ENCODE measurements around the gene SLC25A12.
"Not testable (repeated sequence)": the region's sequence is repeated elsewhere in the genome, so short reads cannot be mapped to it uniquely, and the experiment has no call there.

SLC25A12 gene

DNA sequence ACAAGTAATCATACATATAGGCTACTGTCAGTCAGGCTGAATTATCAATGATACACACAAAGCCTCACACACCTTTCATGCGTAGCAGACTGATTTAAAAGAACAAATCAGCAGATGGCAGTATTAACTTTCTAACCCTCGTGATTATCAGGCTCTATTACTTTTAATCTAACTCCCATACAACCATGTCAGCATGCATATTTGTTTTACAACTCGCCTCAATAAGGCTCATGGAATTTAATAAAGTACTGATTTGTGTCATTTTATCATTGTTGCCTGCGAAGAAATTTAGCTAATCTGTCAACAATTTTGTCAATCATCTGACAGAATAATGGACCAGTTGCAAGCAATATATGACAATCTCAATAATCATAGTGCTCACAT lies 82.8 kb downstream of the SLC25A12 start:
- DNase-seq (ENCODE audit: low spot score), result no peak
- TF ChIP-seq, protein P1, sequence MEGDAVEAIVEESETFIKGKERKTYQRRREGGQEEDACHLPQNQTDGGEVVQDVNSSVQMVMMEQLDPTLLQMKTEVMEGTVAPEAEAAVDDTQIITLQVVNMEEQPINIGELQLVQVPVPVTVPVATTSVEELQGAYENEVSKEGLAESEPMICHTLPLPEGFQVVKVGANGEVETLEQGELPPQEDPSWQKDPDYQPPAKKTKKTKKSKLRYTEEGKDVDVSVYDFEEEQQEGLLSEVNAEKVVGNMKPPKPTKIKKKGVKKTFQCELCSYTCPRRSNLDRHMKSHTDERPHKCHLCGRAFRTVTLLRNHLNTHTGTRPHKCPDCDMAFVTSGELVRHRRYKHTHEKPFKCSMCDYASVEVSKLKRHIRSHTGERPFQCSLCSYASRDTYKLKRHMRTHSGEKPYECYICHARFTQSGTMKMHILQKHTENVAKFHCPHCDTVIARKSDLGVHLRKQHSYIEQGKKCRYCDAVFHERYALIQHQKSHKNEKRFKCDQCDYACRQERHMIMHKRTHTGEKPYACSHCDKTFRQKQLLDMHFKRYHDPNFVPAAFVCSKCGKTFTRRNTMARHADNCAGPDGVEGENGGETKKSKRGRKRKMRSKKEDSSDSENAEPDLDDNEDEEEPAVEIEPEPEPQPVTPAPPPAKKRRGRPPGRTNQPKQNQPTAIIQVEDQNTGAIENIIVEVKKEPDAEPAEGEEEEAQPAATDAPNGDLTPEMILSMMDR (IDR thresholded peaks at IDR 0.05; ENCODE audit: extremely low read depth, missing control alignments), result no peak

DNA sequence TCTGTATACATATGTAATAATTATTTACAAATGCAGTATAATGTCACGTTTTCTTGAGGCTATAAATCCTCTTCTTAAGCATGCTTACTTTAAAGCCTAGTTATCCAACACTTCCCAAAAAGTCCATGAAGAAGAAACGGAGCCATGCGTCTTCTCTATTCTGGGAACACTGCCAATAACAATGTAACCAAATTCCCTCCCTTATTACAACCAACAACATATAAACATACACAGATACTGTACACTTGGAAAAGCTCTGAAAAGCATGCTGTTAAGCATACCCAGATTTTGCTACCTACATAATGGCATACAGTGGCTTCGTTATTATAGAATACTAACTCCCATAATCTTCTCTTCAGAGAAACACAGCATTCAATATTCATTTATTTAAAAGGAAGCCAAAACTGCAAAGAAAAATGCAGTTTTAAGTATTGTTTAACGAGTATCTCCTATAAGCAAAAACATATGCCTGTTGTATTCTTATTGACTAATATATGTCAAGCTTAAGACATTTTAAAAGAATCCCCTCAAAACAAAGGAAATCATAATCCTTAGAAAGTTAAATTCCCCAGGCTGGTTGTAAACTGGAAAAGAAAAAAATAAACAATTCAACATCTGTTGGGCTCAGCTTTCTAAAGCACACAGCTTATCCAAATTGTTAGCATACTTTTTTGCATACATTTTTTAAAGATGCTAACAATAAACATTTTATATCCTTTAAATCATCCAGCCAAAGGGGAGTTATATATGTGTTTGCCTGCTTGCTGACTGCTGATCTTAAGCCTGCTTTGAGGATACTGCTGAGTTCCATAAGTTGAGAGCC lies 83.4 kb downstream of the SLC25A12 start:
- no peak for DNase-seq (ENCODE audit: low spot score)
- TF ChIP-seq, protein P1 (IDR thresholded peaks at IDR 0.05; ENCODE audit: extremely low read depth, missing control alignments), result no peak

DNA sequence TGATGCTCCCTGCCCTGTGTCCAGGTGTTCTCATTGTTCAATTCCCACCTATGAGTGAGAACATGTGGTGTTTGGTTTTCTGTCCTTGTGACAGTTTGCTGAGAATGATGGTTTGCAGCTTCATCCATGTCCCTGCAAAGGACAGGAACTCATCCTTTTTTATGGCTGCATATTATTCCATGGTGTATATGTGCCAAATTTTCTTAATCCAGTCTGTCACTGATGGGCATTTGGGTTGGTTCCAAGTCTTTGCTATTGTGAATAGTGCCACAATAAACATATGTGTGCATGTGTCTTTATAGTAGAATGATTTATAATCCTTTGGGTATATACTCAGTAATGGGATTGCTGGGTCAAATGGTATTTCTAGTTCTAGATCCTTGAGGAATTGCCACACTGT lies 85.2 kb downstream of the SLC25A12 start:
- not testable (repeated sequence) for DNase-seq (ENCODE audit: low spot score)

DNA sequence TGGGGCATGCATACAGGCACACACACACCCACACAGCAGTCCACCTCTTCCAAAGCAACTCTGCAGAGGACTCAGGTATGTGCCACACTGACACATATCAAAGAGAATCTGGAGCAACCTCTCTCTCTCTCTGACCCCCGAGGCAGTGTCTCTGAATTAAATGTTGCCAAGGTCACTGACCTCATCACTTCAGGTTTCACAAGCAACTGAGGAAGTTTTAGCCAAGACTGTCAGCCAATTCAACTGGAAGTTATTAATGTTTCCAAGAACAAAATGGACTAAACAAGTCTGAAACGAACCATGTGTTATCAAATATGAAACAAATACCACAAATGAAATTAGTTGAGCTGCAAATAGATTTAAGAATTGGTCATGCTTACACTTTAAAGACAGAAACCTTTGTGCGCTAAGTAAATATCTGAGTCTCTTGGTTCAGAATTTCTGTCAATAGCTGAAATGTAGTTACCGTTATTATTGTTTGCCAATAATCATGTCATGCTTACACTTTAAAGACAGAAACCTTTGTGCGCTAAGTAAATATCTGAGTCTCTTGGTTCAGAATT lies 86.1 kb downstream of the SLC25A12 start:
- no peak for DNase-seq (ENCODE audit: low spot score)
- TF ChIP-seq, protein P1 (IDR thresholded peaks at IDR 0.05; ENCODE audit: extremely low read depth, missing control alignments), result no peak

DNA sequence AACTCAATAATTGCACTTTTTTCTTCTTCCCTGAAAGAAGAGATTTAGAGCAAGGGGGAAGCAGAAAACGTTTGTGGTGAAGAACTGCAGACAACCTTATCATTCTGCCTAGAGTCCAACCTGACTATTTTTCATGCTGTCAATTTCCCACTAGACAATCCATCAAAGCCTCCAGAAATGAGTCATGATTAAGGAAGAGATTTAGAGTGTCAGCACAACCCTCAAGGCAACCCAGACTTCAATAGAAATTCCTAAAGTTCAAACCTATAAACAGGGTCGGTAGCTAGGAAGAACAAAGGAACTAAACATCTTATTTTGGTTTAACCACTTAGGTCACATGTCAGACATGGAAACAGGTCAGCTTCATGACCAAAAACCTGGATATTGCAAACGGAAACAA lies 86.9 kb downstream of the SLC25A12 start:
- TF ChIP-seq, protein P1 (IDR thresholded peaks at IDR 0.05; ENCODE audit: extremely low read depth, missing control alignments), result no peak
- DNase-seq (ENCODE audit: low spot score), result no peak

DNA sequence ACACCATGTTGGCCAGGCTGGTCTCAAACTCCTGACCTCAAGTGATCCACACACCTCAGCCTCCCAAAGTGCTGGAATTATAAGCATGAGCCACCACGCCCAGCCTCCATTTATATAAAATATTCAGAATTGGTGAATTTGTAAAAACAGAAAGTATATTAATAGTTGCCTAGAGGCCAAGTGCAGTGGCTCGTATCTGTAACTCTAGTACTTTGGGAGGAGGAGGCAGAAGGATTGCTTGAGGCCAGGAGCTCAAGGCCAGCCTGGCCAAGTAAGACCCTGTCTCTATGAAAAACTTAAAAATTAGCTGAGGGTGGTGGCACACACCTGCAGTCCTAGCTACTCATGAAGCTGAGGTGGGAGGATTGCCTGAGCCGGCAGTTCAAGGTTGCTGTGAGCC lies 89.6 kb downstream of the SLC25A12 start:
- TF ChIP-seq, protein P1 (IDR thresholded peaks at IDR 0.05; ENCODE audit: extremely low read depth, missing control alignments), result no peak
- DNase-seq (ENCODE audit: low spot score), result no peak

DNA sequence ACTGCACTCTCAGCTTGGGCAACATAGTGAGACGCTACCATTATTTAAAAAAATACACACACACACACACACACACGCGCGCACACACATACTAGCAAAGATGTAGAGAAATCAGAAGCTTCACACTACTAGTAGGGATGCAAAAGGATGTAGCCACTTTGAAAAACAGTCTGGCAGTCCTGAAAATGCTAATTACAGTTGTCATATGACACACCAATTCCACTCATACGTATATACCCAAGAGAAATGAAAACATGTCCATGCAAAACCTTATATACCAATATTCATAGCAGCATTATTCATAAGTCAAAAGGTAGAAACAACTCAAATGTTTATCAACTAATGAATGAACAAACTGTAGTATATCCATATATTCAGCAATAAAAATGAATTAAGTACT lies 90.3 kb downstream of the SLC25A12 start:
- no peak for DNase-seq (ENCODE audit: low spot score)

More for the DNA sequence above, 90.3 kb downstream of the SLC25A12 start:
- TF ChIP-seq, protein P1 (IDR thresholded peaks at IDR 0.05; ENCODE audit: extremely low read depth, missing control alignments), result no peak
